Measurements from ENCODE around the gene CEP57.
"Not testable (repeated sequence)": the region's sequence is repeated elsewhere in the genome, so short reads cannot be mapped to it uniquely, and the experiment has no call there.

The CEP57 gene

DNA sequence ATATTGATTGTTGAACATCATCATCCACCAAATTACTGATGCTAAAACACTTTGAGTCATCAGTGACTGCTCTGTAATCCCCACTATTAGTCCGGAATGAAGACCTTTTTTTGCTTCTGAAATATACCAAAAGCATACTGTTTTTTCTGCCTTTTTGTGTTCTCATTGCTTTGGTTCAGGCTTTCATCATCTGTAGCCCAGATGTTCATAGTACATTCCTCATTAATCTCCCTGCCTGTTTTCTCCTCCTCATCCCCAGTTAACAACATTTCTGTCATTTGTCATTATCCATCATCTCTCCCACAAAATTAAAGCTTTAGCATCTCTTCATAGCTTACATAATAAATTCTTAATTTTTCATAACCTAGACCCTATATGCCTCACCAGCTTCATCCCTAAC lies 9.2 kb downstream of the CEP57 start:
- no peak for DNase-seq

DNA sequence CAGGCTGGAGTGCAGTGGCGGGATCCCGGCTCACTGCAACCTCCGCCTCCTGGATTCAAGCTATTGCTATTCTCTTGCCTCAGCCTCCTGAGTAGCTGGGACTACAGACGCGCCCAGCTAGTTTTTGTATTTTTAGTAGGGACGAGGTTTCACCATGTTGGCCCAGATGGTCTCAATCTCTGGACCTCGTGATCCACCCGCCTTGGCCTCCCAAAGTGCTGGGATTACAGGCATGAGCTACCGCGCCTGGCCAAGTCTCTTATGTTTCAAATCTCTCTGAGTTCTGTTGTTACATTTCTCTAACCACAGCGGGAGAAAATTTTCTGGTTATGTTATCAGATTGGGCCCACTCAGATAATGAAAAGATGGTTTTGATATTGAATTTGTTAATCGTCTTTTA lies 10.1 kb downstream of the CEP57 start:
- no peak for DNase-seq

DNA sequence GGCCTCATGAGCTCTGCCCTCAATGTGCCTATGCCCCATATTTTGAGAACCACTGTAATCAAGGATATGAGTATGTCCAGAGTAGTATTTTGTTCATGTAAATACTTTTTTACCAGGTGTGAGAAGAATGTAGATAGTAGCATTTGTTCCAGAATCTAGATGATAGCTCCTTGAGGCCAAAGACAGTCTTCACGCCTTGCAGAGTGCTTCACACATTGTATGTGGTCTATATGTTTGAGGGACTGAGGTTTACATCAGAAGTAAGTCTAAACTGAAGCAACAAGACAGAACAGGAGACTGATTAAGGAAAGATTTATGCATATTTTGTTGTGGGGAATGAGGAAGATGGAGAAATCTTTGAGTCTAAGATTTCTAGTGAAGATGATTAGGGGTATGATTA lies 12.5 kb downstream of the CEP57 start:
- DNase-seq, result no peak

DNA sequence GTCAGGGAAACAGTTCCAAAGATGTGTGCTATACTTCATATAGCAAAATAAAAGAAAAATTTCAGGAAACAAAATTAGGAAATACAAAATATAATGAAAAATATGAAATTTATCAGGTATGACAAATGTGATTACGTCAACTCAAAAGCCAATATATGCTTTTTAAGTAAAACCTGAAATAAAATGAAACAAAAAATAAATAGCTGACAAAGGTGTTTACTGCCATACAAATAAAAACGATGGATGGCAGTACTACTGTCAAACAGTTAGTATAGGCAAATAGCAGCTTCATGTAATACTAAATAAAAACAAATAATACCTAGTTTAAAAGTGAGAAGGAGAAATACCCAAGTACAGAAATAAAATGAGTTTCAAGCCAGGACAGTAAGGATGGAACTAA lies 13.7 kb downstream of the CEP57 start:
- DNase-seq, result no peak

DNA sequence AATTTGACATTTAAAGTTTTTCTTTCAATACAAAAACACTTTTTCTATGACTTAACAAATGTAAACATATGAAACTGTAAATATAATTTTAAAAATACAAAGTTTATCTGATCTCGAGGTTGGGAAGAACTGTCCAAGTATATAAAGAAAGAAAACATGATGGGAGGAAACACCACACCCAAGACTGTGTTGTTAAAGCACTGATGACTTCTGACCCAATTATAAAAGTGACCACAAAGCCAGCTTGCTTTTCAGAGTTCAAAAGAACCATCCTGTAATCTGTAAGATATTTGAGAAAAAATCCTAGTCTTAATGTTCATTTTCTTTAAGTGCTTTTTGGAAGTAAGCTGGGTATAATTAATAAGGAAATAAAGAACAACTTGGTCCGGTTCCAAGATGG lies 15.6 kb downstream of the CEP57 start:
- no peak for DNase-seq

DNA sequence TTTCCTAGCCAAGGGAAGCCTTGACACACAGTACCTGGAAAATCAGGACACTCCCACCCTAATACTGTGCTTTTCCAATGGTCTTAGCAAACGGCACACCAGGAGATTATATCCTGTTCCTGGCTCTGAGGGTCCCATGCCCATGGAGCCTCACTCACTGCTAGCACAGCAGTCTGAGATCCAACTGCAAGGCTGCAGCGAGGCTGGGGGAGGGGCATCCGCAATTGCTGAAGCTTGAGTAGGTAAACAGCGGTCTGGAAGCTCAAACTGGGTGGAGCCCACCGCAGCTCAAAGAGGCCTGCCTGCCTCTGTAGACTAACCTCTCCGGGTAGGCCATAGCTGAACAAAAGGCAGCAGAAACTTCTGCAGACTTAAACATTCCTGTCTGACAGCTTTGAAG lies 16.2 kb downstream of the CEP57 start:
- DNase-seq, result not testable (repeated sequence)

DNA sequence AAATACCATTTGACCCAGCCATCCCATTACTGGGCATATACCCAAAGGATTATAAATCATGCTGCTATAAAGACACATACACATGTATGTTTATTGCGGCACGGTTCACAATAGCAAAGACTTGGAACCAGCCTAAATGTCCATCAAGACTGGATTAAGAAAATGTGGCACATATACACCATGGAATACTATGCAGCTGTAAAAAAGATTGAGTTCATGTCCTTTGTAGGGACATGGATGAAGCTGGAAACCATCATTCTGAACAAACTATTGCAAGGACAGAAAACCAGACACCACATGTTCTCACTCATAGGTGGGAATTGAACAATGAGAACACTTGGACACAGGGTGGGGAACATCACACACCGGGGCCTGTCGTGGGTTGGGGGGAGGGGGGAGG lies 20.8 kb downstream of the CEP57 start:
- not testable (repeated sequence) for DNase-seq

DNA sequence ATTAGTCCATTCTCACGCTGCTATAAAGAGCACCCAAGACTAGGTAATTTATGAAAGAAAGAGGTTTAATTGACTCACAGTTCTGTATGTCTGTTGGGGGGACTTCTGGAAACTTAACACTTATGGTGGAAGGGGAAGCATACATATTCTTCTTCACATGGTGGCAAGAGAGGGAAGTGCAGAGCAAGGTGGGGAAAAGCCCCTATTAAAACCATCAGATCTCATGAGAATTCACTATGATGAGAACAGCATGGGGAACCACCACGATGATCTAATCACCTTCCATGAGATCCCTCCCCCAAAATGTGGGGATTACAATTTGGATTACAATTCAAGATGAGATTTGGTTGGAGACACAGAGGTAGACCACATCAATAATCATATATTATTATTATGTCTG lies 25.7 kb downstream of the CEP57 start:
- no peak for DNase-seq

DNA sequence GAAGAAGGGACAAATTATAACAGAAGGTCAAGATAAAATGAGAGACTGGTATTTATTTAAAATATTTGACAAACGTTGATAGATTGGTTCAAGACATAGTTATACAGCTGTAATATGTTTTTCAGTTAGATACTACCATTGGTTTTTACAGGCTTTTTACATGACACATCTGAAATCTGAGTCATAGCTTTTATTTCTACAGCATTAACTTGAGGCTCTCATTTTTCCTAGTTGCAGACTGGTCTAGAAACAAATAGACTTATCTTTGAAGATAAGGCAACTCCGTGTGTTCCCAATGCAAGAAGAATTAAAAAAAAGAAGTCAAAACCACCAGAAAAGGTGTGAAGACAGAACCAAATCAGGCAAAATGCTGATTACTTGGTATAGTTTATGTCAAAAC lies 31.3 kb downstream of the CEP57 start:
- no peak for DNase-seq

DNA sequence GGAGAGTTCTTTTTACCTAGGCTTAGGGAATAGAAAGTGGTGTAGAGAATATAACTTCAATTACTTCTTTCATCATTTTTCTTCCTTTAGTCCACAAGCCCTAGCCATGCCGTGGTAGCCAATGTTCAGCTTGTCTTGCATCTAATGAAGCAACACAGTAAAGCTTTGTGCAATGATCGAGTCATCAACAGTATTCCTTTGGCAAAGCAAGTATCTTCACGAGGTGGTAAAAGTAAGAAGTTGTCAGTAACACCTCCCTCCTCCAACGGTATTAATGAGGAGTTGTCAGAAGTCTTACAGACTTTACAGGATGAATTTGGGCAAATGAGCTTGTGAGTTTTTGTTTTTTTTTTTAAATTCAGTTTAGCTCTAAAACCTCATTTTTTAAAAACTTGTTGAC lies 37.4 kb downstream of the CEP57 start:
- DNase-seq, result no peak

DNA sequence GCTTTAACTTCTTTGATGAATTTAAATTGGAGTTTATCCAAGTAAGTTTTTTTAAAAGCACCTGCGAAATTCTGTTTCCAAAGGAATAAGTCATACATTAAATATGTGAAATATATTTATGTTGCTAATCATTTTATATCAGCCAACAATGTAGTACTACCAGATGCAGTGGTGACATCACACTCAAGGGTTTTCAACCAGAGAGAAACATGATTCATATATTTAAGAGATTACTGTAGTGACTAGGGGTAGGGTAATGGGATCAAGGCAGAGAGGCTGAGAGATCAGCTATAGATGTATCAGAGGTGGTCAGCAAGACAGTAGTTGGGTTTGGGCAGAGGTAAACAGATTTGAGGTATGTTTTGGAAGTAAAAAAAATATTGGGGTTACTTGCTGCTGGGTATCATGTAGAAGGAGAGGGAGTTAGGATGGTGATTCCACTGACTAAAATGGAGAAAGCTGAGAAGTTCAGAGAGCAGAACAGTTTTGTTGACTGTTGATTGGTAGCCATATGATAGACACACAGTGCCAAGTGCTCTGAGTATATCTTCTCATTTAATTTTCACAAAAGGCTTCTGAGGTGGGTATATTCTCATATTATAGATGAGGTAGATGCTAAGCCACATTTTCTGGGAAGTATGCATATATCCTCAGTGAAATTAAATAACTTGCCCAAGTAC lies 39.4 kb downstream of the CEP57 start:
- DNase-seq, result no peak

DNA sequence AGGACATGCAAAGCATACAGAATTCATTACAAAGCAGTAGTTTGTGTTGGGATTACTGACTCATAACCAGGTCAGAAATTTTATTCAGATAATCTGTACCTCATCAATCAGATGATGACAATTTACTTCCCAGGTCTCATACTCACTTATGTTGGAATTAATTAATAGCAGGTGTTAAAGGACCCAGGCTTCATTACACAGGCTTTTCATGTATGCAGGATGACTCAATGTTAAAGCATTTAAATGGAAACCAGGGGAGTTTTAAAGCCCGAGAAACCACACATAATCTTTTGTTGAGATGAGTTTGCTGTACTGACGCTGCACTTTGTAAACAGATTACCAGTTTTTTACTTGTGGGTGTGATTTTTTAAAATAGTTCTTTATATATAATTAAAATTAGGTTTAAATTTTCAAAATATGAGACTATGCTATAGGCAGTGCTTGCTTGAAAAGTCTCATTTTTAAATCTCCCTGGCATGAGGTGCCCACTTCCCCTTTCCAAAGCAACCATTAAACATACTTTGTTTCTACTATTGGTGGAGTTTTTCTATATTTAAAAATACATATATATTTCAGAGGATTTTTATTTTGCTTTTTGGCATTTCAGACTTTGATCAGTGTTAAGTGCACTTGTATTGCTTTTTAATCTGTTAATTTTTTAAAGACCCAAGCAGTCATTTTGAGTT lies 41.0 kb downstream of the CEP57 start:
- DNase-seq, result no peak

DNA sequence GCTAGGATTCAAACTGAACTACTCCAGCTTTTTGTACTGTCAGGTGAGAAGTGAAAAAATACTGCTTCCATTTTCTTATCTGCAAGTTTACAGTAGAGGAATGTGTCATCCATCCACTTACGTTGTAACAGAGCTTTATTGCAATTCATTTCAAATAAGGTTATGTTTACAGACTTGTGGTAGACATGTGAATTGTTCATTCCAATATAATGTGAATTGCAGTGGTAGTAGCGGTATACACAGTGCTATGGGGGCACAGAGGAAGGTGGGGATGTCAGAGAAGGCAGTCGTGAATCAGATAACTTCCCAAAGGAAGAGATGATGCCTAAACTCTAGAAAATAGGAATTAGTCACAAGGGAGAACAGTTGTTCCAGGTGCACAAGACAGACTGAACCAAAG lies 42.5 kb downstream of the CEP57 start:
- DNase-seq, result no peak

DNA sequence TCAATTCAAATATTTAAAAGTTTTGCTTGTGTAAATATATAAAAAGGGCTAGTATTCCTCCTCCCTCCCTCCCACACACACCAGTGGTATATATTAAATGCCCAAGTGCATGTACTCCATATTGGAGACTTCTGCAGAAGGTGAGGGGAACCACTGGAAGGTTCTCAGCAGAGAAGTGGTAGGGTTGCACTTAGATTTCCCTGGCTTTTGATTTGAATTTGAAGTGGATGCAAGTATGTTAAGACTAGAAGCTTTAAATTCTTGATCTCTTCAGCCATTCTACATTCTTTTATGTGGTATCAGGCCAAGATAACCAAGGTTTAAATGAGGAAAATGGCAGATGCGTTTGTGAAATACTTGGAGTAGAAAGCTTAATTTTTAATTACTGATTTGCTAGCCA lies 43.1 kb downstream of the CEP57 start:
- DNase-seq, result no peak

DNA sequence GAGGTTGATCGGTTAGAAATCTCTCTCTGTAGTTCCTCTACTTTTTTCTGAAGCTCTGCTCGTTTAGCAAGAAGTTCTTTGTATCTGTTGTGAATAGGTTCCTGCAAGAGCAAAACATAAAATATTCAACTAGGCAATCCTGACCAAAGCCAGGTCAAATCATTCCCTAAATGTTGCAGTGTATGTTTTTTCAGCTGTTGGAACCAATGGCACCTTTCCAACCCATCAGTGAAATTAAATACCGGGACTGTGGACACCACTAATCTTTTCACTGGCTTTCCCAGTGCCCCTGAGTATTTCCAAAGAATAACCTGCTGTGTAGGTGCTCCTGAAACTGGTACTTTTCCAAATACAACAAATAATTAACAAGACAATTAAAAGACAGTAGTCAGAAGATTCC lies 45.1 kb downstream of the CEP57 start:
- no peak for DNase-seq

DNA sequence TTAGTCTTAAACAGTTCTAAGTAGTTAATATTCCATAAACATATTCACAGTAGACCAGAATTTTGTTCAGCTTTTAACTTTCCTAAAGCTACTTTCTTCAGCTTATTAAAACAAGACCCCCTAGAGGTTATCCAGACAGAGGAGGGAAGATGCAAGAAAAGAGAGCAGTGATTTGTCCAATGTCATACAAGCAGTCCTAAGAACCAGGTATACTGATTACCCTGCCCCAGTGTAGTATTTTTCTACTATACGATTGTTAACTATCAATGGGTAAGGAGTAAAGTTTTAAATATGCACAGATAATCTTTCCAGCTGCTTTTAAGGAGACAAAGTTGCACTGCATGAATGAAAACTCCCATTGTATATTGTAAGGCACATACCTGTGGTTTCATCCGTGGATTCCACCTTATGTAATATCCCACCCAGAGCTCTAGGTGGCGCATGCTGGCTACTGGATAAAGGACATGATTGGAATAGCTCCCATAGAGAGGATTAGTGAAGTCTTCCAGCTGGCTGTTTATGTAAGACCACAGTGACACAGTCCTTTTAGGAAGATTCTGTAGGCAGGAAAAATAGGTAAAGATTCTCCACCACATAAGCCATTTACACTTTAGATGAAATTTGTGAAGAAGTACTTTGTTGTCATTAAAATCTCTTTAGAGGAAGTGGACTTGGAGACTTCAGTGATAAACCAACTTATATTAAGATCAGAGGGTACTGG lies 45.6 kb downstream of the CEP57 start:
- peak; percentile 55 for DNase-seq

DNA sequence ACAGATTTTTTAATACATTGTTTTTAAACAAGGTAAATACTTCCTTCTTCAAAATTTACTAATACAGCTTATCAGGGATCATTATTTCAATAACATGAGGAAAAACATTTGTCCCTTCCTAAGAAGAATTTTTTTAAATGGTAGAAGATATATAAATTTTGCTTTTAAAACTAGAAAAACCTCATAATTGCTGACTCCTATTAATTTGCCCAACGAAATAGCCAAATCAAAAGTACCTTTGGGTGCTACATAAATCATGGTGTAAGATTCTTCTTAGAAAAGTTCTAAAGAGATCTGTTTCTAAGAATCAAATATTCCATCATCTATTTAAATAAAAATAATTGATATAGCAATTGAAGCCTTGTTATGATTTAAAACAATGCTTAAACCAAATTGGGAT lies 54.9 kb downstream of the CEP57 start:
- DNase-seq, result no peak

DNA sequence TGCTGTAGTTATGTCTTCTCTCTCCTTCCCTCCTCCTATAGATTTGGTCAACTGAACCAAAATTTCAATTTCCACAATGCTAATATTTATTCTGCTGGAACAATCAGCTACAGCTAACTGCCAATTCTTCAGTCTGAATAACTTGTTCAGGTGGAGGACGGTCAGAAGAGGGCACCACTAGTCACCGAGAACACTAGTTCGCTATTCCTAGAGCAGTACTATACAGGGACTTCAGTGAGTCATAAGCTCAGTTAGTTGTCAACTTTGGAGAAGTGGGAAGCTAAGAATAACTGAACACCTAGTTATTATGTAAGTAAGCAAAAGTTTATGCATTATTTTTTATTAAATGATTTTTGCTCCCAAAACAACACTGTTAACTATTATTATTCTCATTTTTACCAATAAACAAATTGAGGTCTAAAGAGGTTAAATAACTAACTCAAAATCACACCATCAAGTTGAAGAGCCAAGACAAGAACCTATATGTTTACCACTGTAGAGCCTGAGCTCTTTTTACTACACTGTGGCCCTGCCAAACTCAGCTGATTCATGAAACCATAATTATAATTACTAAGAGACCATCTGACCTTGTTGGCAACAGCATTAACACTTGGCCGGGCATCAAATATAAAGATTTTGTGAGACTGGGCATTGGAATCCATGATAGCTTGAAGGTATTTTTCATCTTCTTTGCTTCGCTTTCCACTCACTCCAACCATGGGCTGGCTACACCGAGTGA lies 59.0 kb downstream of the CEP57 start:
- peak; percentile 2 for DNase-seq

DNA sequence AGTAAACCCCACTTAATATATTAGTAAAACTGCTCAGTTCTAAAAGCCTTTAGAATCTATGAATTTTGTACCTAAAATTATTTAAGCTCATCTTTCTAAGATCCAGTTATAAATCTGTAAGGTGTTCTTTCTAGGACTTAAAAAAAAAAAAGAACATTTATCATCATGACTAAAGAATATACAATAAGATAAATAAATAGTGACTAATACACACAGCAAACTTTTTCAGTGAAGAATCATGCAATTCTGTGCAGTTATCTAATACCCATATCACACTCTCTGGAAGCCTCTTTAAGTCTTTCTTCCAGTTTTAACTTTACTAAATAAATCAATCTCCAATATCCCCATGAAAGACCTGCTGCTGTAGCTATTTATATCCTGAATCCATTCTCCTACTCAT lies 59.8 kb downstream of the CEP57 start:
- no peak for DNase-seq

DNA sequence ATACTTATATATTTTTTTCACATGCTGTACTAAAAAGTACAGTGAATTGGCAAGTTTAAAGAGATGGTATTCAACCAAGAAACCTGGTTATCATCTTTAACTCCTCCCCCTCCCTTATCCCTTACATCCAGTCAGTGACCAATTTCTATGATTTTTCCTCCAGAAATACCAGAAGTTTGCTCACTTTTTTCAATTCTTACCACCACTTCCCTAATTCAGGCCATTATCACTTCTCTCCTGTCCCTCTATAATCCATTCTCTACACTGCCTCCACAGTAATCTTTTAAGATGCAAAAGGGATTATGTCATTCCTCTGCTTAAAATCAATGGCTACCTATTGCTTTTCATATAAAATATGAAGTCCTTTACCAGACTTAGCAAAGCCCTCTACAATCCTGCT lies 62.8 kb downstream of the CEP57 start:
- DNase-seq, result no peak

DNA sequence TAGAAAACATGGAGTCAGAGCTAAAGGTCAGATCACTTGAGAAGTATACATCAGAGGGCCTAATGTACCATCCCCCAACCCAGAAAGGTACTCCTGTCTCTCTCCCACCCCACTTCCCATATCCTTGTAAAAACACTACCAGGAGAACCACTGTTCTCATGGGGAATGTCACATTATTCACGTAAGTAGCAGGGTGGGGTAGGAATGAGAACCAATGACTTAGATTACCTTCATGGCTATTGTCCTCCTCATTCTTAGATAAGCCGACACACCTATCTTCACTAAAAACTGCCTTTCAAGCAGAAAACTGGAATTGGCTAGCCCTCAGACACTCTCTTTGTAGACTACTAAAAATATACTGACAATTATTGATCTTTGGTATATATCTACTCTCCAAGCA lies 63.6 kb downstream of the CEP57 start:
- DNase-seq, result no peak

DNA sequence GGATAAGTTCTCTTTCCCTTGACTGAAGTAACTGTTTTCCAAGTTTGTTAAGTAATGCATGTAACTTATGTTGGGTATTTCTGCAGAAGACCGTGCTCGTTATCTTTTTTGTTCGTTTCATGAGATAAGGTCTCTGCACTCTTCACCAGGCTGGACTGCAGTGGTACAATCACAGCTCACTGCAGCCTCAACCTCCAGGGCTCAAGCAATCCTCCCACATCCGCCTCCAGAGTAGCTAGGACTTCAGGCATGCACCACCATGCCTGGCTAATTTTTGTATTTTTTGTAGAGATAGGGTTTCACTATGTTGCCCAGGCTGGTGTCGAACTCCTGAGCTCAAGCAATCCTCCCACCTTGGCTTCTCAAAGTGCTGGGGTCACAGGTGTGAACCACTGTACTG lies 64.1 kb downstream of the CEP57 start:
- DNase-seq, result not testable (repeated sequence)

DNA sequence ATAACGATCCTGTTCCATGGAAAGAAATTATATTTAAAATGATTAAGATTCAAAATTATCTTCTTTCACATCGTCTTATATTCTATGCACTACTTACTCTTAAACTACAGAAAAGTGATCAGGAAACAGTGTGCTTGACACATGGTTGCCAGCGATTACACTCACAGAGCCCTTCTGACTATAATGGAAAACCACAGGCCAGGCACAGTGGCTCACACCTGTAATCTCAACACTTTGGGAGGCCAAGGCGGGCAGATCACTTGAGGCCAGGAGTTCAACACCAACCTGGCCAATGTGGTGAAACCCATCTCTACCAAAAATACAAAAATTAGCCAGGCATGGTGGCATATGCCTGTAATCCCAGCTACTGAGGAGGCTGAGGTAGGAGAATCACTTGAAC lies 69.7 kb downstream of the CEP57 start:
- not testable (repeated sequence) for DNase-seq
